IMR-90 (cell line): ENCODE results near the gene NKX6-1. TPM values are rescaled to one million over a fixed set of nuclear protein-coding genes. Genes with fewer than 3 reads are reported as not detected.

Experiments
- ATAC-seq: fragments of 200-7000 bp; cut with Tn5 transposase; 2 replicates; pipeline ENCODE4 v1.9.1; 2020; ENCODE audit warnings: low read depth, mild to moderate bottlenecking, moderate library complexity
- BruUV-seq: library from RNA; stranded (reverse); fragments of 400-500 nt; replicated peaks from 2 replicates; lab custom pipeline; 2021; lab: Mats Ljungman, UMichigan
- CTCF ChIA-PET: fragments of 300-600 bp; formaldehyde crosslinking; extraction: SDS; loops from one replicate; lab custom pipeline; 2021; ENCODE audit warnings: antibody characterized with exemption; lab: Yijun Ruan, JAX
- POLR2A ChIA-PET: fragments of 300-600 bp; sonication (Branson Sonifier 250); formaldehyde crosslinking; loops from one replicate; lab custom pipeline; 2022; ENCODE audit warnings: antibody characterized with exemption; ENCODE audit not compliant: unreplicated experiment; lab: Charles Lee
- DNase-seq: peaks from one replicate; pipeline ENCODE4 v3.0.0; 2013
- H2AFZ ChIP-seq: replicated peaks from 2 replicates; pipeline ENCODE3; 2013; ENCODE audit warnings: low read length, mild to moderate bottlenecking; ENCODE audit not compliant: poor library complexity
- H2AK5ac ChIP-seq: 2 replicates; pipeline ENCODE4 v1.6.1; 2013; ENCODE audit warnings: low read depth, low read length, inconsistent platforms
- H2AK9ac ChIP-seq: replicated peaks from 2 replicates; pipeline ENCODE3; 2013; ENCODE audit warnings: mild to moderate bottlenecking, low read depth, low read length, moderate library complexity; ENCODE audit not compliant: poor library complexity
- H2BK120ac ChIP-seq: 2 replicates; pipeline ENCODE4 v1.6.1; 2013; ENCODE audit warnings: low read depth, low read length, inconsistent platforms
- H2BK15ac ChIP-seq: 3 replicates; pipeline ENCODE4 v1.6.1; 2013; ENCODE audit warnings: low read depth, low read length, inconsistent platforms
- H2BK20ac ChIP-seq: 2 replicates; pipeline ENCODE4 v1.6.1; 2013; ENCODE audit warnings: low read depth, mild to moderate bottlenecking, inconsistent platforms, low read length, moderate library complexity
- H2BK5ac ChIP-seq: 2 replicates; pipeline ENCODE4 v1.6.1; 2013; ENCODE audit warnings: mild to moderate bottlenecking, low read depth, low read length, inconsistent platforms; ENCODE audit not compliant: poor library complexity, severe bottlenecking
- H3K14ac ChIP-seq: replicated peaks from 2 replicates; pipeline ENCODE4 v1.6.1; 2013; ENCODE audit warnings: low read depth, low read length, inconsistent platforms
- H3K18ac ChIP-seq: 2 replicates; pipeline ENCODE4 v1.6.1; 2013; ENCODE audit warnings: low read depth, low read length, control low read depth
- H3K23ac ChIP-seq: 2 replicates; pipeline ENCODE4 v1.6.1; 2013; ENCODE audit warnings: low read depth, low read length, inconsistent platforms
- H3K27ac ChIP-seq: 2 replicates; pipeline ENCODE4 v1.5.1; 2013; ENCODE audit warnings: mild to moderate bottlenecking, control low read depth, low read length; ENCODE audit not compliant: insufficient read depth
- H3K27me3 ChIP-seq: 2 replicates; pipeline ENCODE4 v1.6.1; 2013; ENCODE audit warnings: low read length; ENCODE audit not compliant: control insufficient read depth, insufficient read depth
- H3K36me3 ChIP-seq: 2 replicates; pipeline ENCODE4 v1.6.1; 2013; ENCODE audit warnings: low read length, mixed read lengths; ENCODE audit not compliant: control insufficient read depth, insufficient read depth
- H3K4ac ChIP-seq: 2 replicates; pipeline ENCODE4 v1.6.1; 2013; ENCODE audit warnings: low read depth, low read length, inconsistent platforms
- H3K4me1 ChIP-seq: 2 replicates; pipeline ENCODE4 v1.6.1; 2013; ENCODE audit warnings: low read length, mixed read lengths; ENCODE audit not compliant: control insufficient read depth, insufficient read depth
- H3K4me2 ChIP-seq: 2 replicates; pipeline ENCODE4 v1.6.1; 2013; ENCODE audit warnings: low read depth, mild to moderate bottlenecking, control low read depth, low read length, moderate library complexity
- H3K4me3 ChIP-seq: 2 replicates; pipeline ENCODE4 v1.5.1; 2013; ENCODE audit warnings: low read depth, mild to moderate bottlenecking, control low read depth, low read length, moderate library complexity; ENCODE audit not compliant: insufficient read depth
- H3K56ac ChIP-seq: 2 replicates; pipeline ENCODE4 v1.6.1; 2013; ENCODE audit warnings: low read length, inconsistent platforms; ENCODE audit not compliant: insufficient read depth; ENCODE audit errors: extremely low read depth
- H3K79me1 ChIP-seq, 2 experiments: 2 replicates each; pipeline ENCODE4 v1.6.1; 2013; ENCODE audit warnings: low read length in 2 of 2, inconsistent platforms in 1 of 2, low read depth in 1 of 2
- H3K9ac ChIP-seq: 2 replicates; pipeline ENCODE4 v1.6.1; 2013; ENCODE audit warnings: low read depth, low read length, control low read depth
- H3K9me1 ChIP-seq: 2 replicates; pipeline ENCODE4 v1.6.1; 2013; ENCODE audit warnings: low read length, inconsistent platforms; ENCODE audit not compliant: insufficient read depth
- H3K9me3 ChIP-seq: 2 replicates; pipeline ENCODE4 v1.6.1; 2013; ENCODE audit warnings: low read length; ENCODE audit not compliant: control insufficient read depth, insufficient read depth
- H4K20me1 ChIP-seq: 2 replicates; pipeline ENCODE4 v1.6.1; 2013; ENCODE audit warnings: low read length, inconsistent platforms; ENCODE audit not compliant: insufficient read depth
- H4K5ac ChIP-seq: 2 replicates; pipeline ENCODE4 v1.6.1; 2013; ENCODE audit warnings: mild to moderate bottlenecking, low read depth, low read length, control low read depth
- H4K8ac ChIP-seq, 2 experiments: 2 replicates each; pipeline ENCODE4 v1.6.1; 2013; ENCODE audit warnings: low read depth in 2 of 2, low read length in 2 of 2, control low read depth in 1 of 2, inconsistent platforms in 1 of 2
- H4K91ac ChIP-seq: 2 replicates; pipeline ENCODE4 v1.6.1; 2013; ENCODE audit warnings: low read depth, low read length, inconsistent platforms; ENCODE audit not compliant: insufficient read depth
- BHLHE40 ChIP-seq: fragments of 150-350 bp; IDR thresholded peaks from 2 replicates; pipeline ENCODE4 v1.6.1; 2016; ENCODE audit warnings: mild to moderate bottlenecking, low read depth, low read length
- MXI1 ChIP-seq: IDR thresholded peaks from 2 replicates; pipeline ENCODE4 v1.6.1; 2012; ENCODE audit warnings: low read depth, mild to moderate bottlenecking, low read length, moderate library complexity, borderline replicate concordance
- POLR2A ChIP-seq: IDR thresholded peaks from 2 replicates; pipeline ENCODE4 v1.6.1; 2012; ENCODE audit warnings: mild to moderate bottlenecking, low read depth, low read length
- SMC3 ChIP-seq: fragments of 150-350 bp; IDR thresholded peaks from 2 replicates; pipeline ENCODE4 v1.6.1; 2016; ENCODE audit warnings: low read depth, mild to moderate bottlenecking, antibody characterized with exemption, low read length, moderate library complexity
- WGBS, 2 experiments: methylation state at CpG; one replicate each; pipeline versions ENCODE4 v1.1.5 to v1.1.7; 2013; ENCODE audit warnings: missing lambda C conversion rate in 2 of 2; ENCODE audit not compliant: insufficient read length in 1 of 2; ENCODE audit errors: extremely low coverage in 2 of 2; 5-methylcytosine and 5-hydroxymethylcytosine counted together
- dilution Hi-C: fragments of 300-500 bp; cut with HindIII; formaldehyde crosslinking; loops from one replicate; pipeline ENCODE4 v1.14.3; 2018; ENCODE audit warnings: low sequenced_read_pairs; ENCODE audit not compliant: unreplicated experiment
- in situ Hi-C: fragments of 300-500 bp; cut with MboI; formaldehyde crosslinking; loops from 3 replicates; pipeline ENCODE4 v1.14.3; 2019; ENCODE audit warnings: low sequenced_read_pairs, inconsistent platforms, mixed read lengths
- intact Hi-C: fragments of 100-400 bp; cut with micrococcal nuclease; formaldehyde crosslinking; loops from 2 replicates; pipeline ENCODE4 v1.10.0; 2022
- polyA plus RNA-seq, 3 experiments: library from polyadenylated mRNA; depleted of rRNA; stranded (reverse); fragments of >200 nt; gene quantifications; 2 replicates each; pipeline ENCODE4 v1.2.3, GENCODE V29; 2012; ENCODE audit warnings: low replicate concordance in 1 of 3
- total RNA-seq: library from RNA; depleted of rRNA; stranded (reverse); fragments of >200 nt; gene quantifications from 2 replicates; pipeline ENCODE4 v1.2.3, GENCODE V29; 2012
- TF ChIP-seq, protein P1 (sequence below): conservative IDR thresholded peaks from 2 replicates; pipeline ENCODE4 v1.5.1; 2012; ENCODE audit warnings: mild to moderate bottlenecking, low read depth, low read length, improper control_type of control experiment

The NKX6-1 gene
- total and polyA plus RNA-seq, 2 of the 4 experiments (the other 2 are of a cell fraction) = under 0.01 to 0.24 TPM

DNA sequence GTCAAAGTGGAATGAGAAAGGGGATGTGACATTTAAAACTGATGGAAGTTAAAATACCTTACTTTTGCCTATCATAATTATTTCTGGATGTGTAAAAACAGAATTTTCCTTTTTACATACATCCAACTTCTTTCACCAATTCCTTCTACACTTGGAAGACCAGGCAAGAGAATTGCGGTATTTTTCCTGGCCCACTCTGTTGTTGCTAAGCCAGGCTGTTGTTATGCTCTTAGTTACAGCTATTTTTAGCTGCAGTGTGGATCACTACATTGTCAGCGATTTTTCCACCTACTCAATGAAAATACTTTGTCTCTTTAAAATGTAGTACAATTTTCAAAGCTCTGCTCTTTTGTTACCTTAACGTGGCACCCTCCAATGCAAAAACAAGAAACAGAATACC, 43.4 kb downstream of the NKX6-1 start:
- Histone ChIP-seq H3K4me2 (no peak overlapping the region), H3K56ac (no peak overlapping the region), H4K91ac (no peak overlapping the region), H3K79me1 (no peaks in the 10 kb centered on the region), H3K9ac (no peak overlapping the region), H3K4me1 (no peaks in the 10 kb centered on the region), H2BK120ac (no peak overlapping the region), H4K5ac (no peak overlapping the region), H3K4ac (no peak overlapping the region), H3K23ac (no peak overlapping the region), H2BK15ac (no peak overlapping the region), H4K8ac (no peak overlapping the region), H3K4me3 (no peak overlapping the region), H3K14ac (no peak overlapping the region), H2BK5ac (no peak overlapping the region), H3K9me1 (no peaks in the 10 kb centered on the region), H4K20me1 (no peaks in the 10 kb centered on the region), H2AFZ (no peak overlapping the region), H2BK20ac (no peak overlapping the region), H2AK9ac (no peak overlapping the region), H3K18ac (no peak overlapping the region), H3K36me3 (no peaks in the 10 kb centered on the region), H3K27me3 (no peaks in the 10 kb centered on the region), H2AK5ac (no peak overlapping the region), H3K27ac (no peak overlapping the region), H3K9me3 (no peaks in the 10 kb centered on the region)
- DNase-seq = no peak
- no peak for ATAC-seq
- no peak for TF ChIP-seq MXI1
- no peak for TF ChIP-seq POLR2A
- no peak for TF ChIP-seq BHLHE40
- TF ChIP-seq, protein P1, sequence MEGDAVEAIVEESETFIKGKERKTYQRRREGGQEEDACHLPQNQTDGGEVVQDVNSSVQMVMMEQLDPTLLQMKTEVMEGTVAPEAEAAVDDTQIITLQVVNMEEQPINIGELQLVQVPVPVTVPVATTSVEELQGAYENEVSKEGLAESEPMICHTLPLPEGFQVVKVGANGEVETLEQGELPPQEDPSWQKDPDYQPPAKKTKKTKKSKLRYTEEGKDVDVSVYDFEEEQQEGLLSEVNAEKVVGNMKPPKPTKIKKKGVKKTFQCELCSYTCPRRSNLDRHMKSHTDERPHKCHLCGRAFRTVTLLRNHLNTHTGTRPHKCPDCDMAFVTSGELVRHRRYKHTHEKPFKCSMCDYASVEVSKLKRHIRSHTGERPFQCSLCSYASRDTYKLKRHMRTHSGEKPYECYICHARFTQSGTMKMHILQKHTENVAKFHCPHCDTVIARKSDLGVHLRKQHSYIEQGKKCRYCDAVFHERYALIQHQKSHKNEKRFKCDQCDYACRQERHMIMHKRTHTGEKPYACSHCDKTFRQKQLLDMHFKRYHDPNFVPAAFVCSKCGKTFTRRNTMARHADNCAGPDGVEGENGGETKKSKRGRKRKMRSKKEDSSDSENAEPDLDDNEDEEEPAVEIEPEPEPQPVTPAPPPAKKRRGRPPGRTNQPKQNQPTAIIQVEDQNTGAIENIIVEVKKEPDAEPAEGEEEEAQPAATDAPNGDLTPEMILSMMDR = no peak
- TF ChIP-seq SMC3 = no peak
- dilution Hi-C loops (no loop called here), intact Hi-C loops (no loop called here), in situ Hi-C loops (no loop called here)
- CTCF ChIA-PET = no interaction called here
- POLR2A ChIA-PET = no interaction called here
- no TSS peak for BruUV-seq
- WGBS, 2 experiments = no CpG with 5 or more reads among the region's 3 CpGs
